Upper lobe of right lung (tissue), 1 donor: ENCODE results near the gene NKG7. TPM values are rescaled to one million over a fixed set of nuclear protein-coding genes. Genes with fewer than 3 reads are reported as not detected.
A peak's percentile ranks its signal among the peaks of the same experiment; 100 is the strongest.

Experiments used
- ATAC-seq: fragments of 200-7000 bp; cut with Tn5 transposase; one replicate; pipeline ENCODE4 v1.9.1; 2020; ENCODE audit warnings: mild to moderate bottlenecking, moderate library complexity
- DNase-seq: peaks from one replicate; pipeline ENCODE4 v3.0.0-alpha.2; 2020
- H3K27ac ChIP-seq: fragments of 200-600 bp; one replicate; pipeline ENCODE4 v1.8.0; 2022
- H3K27me3 ChIP-seq: fragments of 200-600 bp; one replicate; pipeline ENCODE4 v1.8.0; 2022; ENCODE audit warnings: mild to moderate bottlenecking
- H3K36me3 ChIP-seq: fragments of 200-600 bp; one replicate; pipeline ENCODE4 v1.8.0; 2022
- H3K4me1 ChIP-seq: fragments of 200-600 bp; one replicate; pipeline ENCODE4 v1.8.0; 2022
- H3K4me3 ChIP-seq: fragments of 200-600 bp; one replicate; pipeline ENCODE4 v1.8.0; 2022; ENCODE audit warnings: mild to moderate bottlenecking
- H3K9me3 ChIP-seq: fragments of 200-600 bp; one replicate; pipeline ENCODE4 v1.8.0; 2022
- intact Hi-C: fragments of 100-400 bp; cut with DNase I; formaldehyde crosslinking; loops from one replicate; pipeline ENCODE4 v1.11.0; 2022
- total RNA-seq: library from RNA; stranded (reverse); fragmentation: NEBNext Ultra II Directional; extraction: Animal tissue kit (Norgen Biotek cat#: 25700); gene quantifications from one replicate; pipeline ENCODE4 v1.2.1, GENCODE V29; 2021
- TF ChIP-seq, protein P1 (sequence below): fragments of 200-600 bp; IDR thresholded peaks from one replicate; pipeline ENCODE4 v1.8.0; 2022; ENCODE audit warnings: antibody characterized with exemption
- donor health status: DM: no; HTN: yes; CAD: no; lungs with severe emphysema.

NKG7 gene
- total RNA-seq, 1 donor from 2014 or later = 25.1 TPM

DNA sequence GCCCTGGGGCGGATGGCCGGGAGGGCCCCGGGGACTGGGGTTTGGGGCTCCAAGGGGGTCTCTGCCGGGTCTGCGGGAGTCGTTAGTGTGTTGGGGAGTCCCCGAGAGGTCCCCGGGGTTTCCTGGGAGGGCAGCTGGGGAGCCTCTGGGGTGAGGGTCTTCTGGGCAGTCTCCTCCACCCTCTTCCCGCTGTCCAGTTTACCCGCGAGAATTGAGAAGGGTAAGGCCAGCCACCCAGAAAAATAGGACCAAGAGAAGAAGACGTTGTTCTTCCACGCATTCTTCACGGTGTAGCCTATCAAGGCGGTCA, 5.2 kb downstream of the NKG7 start:
- Histone ChIP-seq H3K9me3 (no peaks in the 10 kb centered on the region), H3K27me3 (no peaks in the 10 kb centered on the region), H3K4me1 (peaks cover 16% of the 10 kb centered on the region), H3K36me3 (no peaks in the 10 kb centered on the region), H3K4me3 (peak overlapping the region; percentile 85), H3K27ac (peak overlapping the region; percentile 92)
- intact Hi-C loops = no loop called here
- TF ChIP-seq, protein P1, sequence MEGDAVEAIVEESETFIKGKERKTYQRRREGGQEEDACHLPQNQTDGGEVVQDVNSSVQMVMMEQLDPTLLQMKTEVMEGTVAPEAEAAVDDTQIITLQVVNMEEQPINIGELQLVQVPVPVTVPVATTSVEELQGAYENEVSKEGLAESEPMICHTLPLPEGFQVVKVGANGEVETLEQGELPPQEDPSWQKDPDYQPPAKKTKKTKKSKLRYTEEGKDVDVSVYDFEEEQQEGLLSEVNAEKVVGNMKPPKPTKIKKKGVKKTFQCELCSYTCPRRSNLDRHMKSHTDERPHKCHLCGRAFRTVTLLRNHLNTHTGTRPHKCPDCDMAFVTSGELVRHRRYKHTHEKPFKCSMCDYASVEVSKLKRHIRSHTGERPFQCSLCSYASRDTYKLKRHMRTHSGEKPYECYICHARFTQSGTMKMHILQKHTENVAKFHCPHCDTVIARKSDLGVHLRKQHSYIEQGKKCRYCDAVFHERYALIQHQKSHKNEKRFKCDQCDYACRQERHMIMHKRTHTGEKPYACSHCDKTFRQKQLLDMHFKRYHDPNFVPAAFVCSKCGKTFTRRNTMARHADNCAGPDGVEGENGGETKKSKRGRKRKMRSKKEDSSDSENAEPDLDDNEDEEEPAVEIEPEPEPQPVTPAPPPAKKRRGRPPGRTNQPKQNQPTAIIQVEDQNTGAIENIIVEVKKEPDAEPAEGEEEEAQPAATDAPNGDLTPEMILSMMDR = no peak
- ATAC-seq = no peak
- no peak for DNase-seq

DNA sequence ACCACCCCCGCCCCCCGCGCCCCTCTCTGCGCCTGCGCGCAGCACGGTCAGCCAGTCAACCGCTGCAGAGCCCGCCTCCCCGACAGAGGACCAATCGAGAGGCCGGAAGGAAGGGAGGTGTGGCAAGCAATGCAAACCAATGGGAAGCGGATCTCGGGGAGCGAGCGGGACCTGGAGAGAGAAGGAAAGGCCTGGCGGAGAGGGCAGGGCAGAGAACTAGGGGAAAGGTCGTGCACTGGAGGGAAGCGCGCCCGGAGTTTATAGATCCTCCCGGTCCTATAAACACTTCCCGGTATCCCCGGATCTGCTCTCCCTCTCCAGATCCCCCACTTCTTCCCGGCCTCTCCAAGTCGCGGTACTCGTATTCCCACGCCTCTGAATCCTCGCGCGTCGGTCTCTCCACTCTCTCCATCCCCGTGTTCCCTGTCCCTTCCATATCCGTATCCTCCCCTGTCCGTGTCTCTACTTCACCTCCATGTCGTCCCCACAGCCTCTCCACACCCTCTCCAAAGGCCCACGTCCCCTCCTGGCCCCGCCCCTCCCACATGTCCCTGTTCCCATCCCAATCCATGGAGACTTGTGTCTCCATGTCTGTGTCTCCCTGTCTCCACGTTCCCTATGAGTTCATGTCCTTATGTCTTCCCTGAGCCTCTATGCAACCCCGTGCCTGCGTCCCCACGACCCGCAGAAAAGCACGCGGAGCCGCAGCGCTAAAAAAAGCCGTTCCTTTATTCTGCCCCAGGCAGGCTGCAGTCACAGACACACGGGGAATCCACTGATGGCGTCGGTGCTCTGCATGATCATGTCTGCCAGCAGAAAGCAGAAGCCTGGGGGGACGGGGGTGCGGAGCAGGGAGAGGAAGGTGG, 5.8 kb downstream of the NKG7 start:
- DNase-seq (peak; percentile 99), ATAC-seq (peak; percentile 84)
- H3K4me3 ChIP-seq = peak overlapping the region; percentile 85
- TF ChIP-seq, protein P1 = no peak
- no peaks in the 10 kb centered on the region for H3K36me3 ChIP-seq
- H3K27ac ChIP-seq = peak overlapping the region; percentile 92
- no peaks in the 10 kb centered on the region for H3K27me3 ChIP-seq
- intact Hi-C loops = no loop called here
- H3K9me3 ChIP-seq = no peaks in the 10 kb centered on the region
- H3K4me1 ChIP-seq = peaks cover 16% of the 10 kb centered on the region

DNA sequence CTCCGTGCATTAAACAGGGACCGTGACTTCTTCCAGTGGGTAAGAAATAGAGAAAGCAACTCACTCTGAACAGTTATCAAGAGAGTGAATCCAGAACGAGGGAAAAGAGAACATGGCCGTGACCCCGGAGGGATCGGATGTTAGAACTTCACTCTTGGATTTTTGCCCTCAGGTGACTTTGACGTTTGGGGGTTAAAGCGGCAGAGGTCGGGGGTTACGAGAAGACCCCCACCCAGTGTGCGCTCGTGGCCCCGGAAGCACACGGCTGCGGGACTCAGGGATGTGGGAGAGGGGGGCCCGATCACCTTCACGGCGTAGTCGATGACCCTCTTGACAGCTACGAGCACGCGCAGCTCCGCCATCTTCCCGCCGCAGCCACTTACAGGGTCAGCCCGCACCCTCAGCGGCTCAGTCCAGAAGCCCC, 6.5 kb downstream of the NKG7 start, which contains the start of gene ETFB:
Gene ETFB (minus strand): TSS at position 424 of the 424 bp plus-strand sequence. CDS start 62 bp downstream, at position 362.
- TF ChIP-seq, protein P1 = peak; percentile 1
- Histone ChIP-seq H3K4me3 (peak within 1 kb of the TSS; percentile 85), H3K27me3 (no peaks in the 10 kb centered on the region), H3K4me1 (peaks cover 16% of the 10 kb centered on the region), H3K36me3 (no peaks in the 10 kb centered on the region), H3K9me3 (no peaks in the 10 kb centered on the region), H3K27ac (peak within 1 kb of the TSS; percentile 92)
- DNase-seq (no peak), ATAC-seq (no peak)
- intact Hi-C loops = no loop called here

DNA sequence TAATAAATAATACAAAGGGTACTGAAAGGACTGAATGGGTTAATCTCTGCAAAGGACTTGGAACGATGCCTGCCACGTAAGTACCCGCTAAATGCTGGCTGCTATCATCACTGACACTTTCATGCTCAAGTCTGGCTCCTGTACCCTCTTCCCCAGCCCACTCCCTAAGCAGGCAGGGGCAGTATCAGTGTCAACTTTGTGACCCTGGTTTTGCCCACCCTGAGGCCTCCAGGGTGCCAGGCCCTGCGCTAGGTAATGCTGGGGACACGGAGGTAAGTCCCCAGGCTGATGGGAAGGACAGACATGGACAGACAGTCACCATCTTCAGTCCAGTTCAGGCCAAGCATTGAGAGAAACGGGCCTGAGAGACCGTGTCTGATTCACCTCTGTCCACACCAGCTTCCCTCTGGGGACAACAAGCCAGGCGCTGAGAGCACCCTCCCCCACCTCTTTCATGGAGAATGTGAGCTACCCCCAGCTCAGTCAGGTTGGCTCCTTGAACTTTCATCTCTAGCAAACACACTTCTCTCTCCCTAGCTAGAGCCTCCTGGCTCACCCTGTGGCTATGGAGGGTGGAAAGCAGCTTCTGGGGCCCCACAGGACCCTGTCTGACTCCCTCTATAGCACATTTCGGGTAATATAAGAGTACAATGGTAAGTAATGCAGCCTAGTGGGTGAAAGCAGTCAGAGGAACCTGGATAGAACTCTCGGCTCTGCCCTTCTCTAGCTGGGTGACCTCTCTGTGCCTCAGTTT, 7.1 kb downstream of the NKG7 start:
- TF ChIP-seq, protein P1 = peak; percentile 8
- Histone ChIP-seq H3K4me1 (peaks cover 16% of the 10 kb centered on the region), H3K27ac (peak overlapping the region; percentile 92), H3K9me3 (no peaks in the 10 kb centered on the region), H3K27me3 (no peaks in the 10 kb centered on the region), H3K36me3 (no peaks in the 10 kb centered on the region), H3K4me3 (peak overlapping the region; percentile 85)
- ATAC-seq = no peak
- DNase-seq = no peak
- intact Hi-C loops = no loop called here

DNA sequence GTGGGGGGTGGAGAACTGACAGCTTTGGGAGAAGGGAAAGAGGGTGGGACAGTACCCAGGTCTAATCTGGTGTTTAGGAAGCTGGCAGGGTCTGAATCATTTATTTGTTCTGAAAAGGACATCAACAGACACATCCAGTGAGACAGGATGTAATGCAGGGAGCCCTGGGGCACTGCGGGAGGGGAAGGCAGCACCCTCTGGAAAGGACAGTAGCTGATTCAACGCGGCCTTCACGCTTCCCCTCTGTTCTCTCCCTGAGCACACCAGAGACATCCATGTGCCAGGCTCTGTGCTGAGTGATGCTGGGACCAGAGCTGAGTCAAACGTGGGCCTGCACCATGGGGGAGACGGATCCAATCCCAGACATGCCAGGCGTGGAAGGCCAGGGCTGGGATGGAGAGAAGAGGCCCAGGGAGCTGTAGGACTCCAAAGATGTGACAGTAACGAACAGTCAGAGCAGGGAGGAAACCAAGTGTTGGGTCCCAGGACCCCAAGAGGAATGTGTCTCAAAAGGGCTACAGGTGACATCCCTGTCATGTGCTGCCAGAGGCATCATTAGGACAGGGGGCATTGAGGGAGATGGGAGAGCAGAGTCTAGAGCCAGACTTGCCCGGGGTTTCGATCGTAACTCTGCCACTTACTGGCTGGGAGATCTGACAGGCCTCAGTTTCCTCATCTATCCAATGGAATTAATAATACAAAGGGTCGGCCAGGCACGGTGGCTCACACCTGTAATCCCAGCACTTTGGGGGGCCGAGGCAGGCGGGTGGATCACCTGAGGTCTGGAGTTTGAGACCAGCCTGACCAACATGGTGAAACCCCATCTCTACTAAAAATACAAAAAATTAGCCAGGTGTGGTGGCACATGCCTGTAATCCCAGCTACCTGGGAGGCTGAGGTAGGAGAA, 8.0 kb downstream of the NKG7 start:
- no peak for DNase-seq
- TF ChIP-seq, protein P1 = no peak
- Histone ChIP-seq H3K4me1 (peaks cover 16% of the 10 kb centered on the region), H3K36me3 (no peaks in the 10 kb centered on the region), H3K27me3 (no peaks in the 10 kb centered on the region), H3K9me3 (no peaks in the 10 kb centered on the region), H3K4me3 (no peak overlapping the region), H3K27ac (no peak overlapping the region)
- intact Hi-C loops = no loop called here
- no peak for ATAC-seq
